HFFc6 (cell line): ENCODE measurements around the gene HEBP1. TPM values are rescaled to one million over a fixed set of nuclear protein-coding genes. Genes with fewer than 3 reads are reported as not detected.

Source experiments
- DNase-seq: peaks from one replicate; pipeline ENCODE4 v3.0.0-alpha.2; 2018
- H3K27ac Mint-ChIP-seq: 2 replicates; pipeline ENCODE4 v1.8.0; 2020; ENCODE audit warnings: mild to moderate bottlenecking, mixed read lengths
- H3K27me3 Mint-ChIP-seq: 2 replicates; pipeline ENCODE4 v1.8.0; 2021; ENCODE audit warnings: mild to moderate bottlenecking, moderate library complexity, mixed read lengths; ENCODE audit not compliant: insufficient read depth
- H3K36me3 Mint-ChIP-seq: 2 replicates; pipeline ENCODE4 v1.8.0; 2021; ENCODE audit warnings: low read depth, mixed read lengths
- H3K4me1 Mint-ChIP-seq: 2 replicates; pipeline ENCODE4 v1.8.0; 2020; ENCODE audit warnings: low read depth, mixed read lengths
- H3K4me3 Mint-ChIP-seq: 2 replicates; pipeline ENCODE4 v1.8.0; 2020; ENCODE audit warnings: mild to moderate bottlenecking, moderate library complexity, mixed read lengths
- H3K9me3 Mint-ChIP-seq: 2 replicates; pipeline ENCODE4 v1.8.0; 2020; ENCODE audit warnings: mild to moderate bottlenecking, mixed read lengths
- CTCF ChIP-seq: fragments of 200-600 bp; sonication (generic); IDR thresholded peaks from 2 replicates; pipeline ENCODE4 v1.5.0; 2021; ENCODE audit warnings: antibody characterized with exemption, mild to moderate bottlenecking
- total RNA-seq, 6 experiments: library from RNA; stranded (reverse); fragmentation: NEBNext Ultra II Directional; extraction: Animal tissue kit (Norgen Biotek cat#: 25700); gene quantifications; 2 replicates in 1 of 6; 3 replicates in 5 of 6; pipeline ENCODE4 v1.2.3, GENCODE V29; 2021

Gene HEBP1
- total RNA-seq, 6 experiments from 2014 or later = 65.0 to 100 (median 70.8) TPM

- peaks cover 11% of the 10 kb centered on the region; the same call in 1 of the 2 replicates for H3K36me3 Mint-ChIP-seq
- H3K27ac Mint-ChIP-seq = no peak overlapping the region
- no peaks in the 10 kb centered on the region for H3K27me3 Mint-ChIP-seq
- TF ChIP-seq CTCF = no peak
- no peaks in the 10 kb centered on the region for H3K9me3 Mint-ChIP-seq
- H3K4me1 Mint-ChIP-seq = peaks cover 10% of the 10 kb centered on the region
- DNase-seq = no peak
- no peak overlapping the region for H3K4me3 Mint-ChIP-seq
Observed at GRCh38 chr12:12982331-12982730, 17.7 kb downstream of the HEBP1 start.

- H3K4me1 Mint-ChIP-seq = peaks cover 35% of the 10 kb centered on the region
- no peaks in the 10 kb centered on the region for H3K27me3 Mint-ChIP-seq
- no peak overlapping the region for H3K4me3 Mint-ChIP-seq
- DNase-seq = peak; percentile 99
- H3K27ac Mint-ChIP-seq = no peak overlapping the region
- no peak for TF ChIP-seq CTCF
- no peaks in the 10 kb centered on the region for H3K9me3 Mint-ChIP-seq
- peaks cover 24% of the 10 kb centered on the region for H3K36me3 Mint-ChIP-seq
Observed at GRCh38 chr12:12979731-12980259, 20.3 kb downstream of the HEBP1 start.

GRCh38 chr12:12979126-12979525, 20.9 kb downstream of the HEBP1 start:
- Mint-ChIP-seq H3K27me3 (no peaks in the 10 kb centered on the region), H3K9me3 (no peaks in the 10 kb centered on the region), H3K27ac (no peak overlapping the region), H3K36me3 (peaks cover 31% of the 10 kb centered on the region), H3K4me1 (peaks cover 42% of the 10 kb centered on the region), H3K4me3 (no peak overlapping the region)
- no peak for DNase-seq
- TF ChIP-seq CTCF = no peak

GRCh38 chr12:12977231-12977630, 22.8 kb downstream of the HEBP1 start:
- peak overlapping the region; percentile 93 for H3K27ac Mint-ChIP-seq
- no peak for TF ChIP-seq CTCF
- H3K36me3 Mint-ChIP-seq = peaks cover 47% of the 10 kb centered on the region
- H3K4me3 Mint-ChIP-seq = no peak overlapping the region
- no peak for DNase-seq
- peaks cover 1% of the 10 kb centered on the region; the same call in 1 of the 2 replicates for H3K27me3 Mint-ChIP-seq
- H3K4me1 Mint-ChIP-seq = peaks cover 32% of the 10 kb centered on the region
- no peaks in the 10 kb centered on the region; the same call in 1 of the 2 replicates for H3K9me3 Mint-ChIP-seq

GRCh38 chr12:12976366-12976765, 23.7 kb downstream of the HEBP1 start:
- Mint-ChIP-seq H3K27me3 (peaks cover 1% of the 10 kb centered on the region; the same call in 1 of the 2 replicates), H3K4me1 (peaks cover 32% of the 10 kb centered on the region), H3K36me3 (peaks cover 56% of the 10 kb centered on the region), H3K4me3 (peak overlapping the region; percentile 68), H3K9me3 (no peaks in the 10 kb centered on the region; the same call in 1 of the 2 replicates), H3K27ac (peak overlapping the region; percentile 93)
- peak; percentile 98 for DNase-seq
- no peak for TF ChIP-seq CTCF
